MM.1S (cell line): ENCODE results near the gene TMEM270.

Experiments
- EZH2 ChIP-seq: fragments of 300-600 bp; sonication (generic); optimal IDR thresholded peaks from 2 replicates; pipeline ENCODE3; 2017; ENCODE audit warnings: low read depth, mild to moderate bottlenecking, antibody characterized with exemption, low read length, mixed read lengths
- TF ChIP-seq, protein P1 (sequence below): fragments of 300-600 bp; sonication (generic); IDR thresholded peaks from 2 replicates; pipeline ENCODE4 v1.5.1; 2016; ENCODE audit warnings: antibody characterized with exemption, low read length, mixed read lengths

DNA sequence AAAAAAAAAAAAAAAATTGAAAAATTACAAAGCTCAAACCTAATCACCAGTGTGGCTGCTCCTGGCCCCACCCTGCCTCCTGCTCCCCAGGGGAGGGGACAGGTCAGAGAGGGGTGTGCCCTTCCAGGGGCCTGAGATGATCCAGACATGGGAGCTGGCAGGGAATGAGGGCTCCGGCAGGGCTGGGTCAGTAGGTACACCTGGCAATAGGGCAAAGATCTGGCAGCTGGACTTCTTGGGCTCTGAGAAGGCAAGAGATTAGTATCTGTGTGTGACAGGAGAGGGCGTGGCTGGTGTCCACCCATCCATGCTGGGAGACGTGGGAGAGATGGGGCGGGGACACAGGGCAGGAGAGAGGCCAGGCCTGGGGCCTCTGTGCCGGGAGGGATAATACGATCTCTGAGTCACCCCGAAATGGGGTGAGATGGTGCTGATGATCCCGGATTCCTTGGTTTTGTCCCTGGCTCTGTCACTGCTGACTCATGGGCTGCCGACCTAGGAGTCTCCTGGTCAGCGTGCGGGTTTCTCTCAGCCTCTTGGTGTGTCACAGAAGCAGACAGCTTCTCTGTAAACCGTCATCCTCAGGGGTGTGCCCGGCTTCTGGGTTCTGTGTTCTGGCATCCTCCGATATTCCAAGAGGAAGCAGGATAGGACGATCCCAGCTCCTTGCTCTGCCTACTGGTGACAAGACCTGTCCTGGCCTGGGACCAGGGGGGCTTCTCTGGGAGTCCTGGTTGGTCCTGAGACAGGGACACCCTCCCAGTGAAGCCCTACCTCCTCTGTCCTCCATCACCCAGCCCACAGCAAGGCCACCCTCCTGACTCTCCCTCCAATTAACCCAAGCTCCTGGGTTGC lies 38.4 kb upstream of the TMEM270 start:
- TF ChIP-seq, protein P1, sequence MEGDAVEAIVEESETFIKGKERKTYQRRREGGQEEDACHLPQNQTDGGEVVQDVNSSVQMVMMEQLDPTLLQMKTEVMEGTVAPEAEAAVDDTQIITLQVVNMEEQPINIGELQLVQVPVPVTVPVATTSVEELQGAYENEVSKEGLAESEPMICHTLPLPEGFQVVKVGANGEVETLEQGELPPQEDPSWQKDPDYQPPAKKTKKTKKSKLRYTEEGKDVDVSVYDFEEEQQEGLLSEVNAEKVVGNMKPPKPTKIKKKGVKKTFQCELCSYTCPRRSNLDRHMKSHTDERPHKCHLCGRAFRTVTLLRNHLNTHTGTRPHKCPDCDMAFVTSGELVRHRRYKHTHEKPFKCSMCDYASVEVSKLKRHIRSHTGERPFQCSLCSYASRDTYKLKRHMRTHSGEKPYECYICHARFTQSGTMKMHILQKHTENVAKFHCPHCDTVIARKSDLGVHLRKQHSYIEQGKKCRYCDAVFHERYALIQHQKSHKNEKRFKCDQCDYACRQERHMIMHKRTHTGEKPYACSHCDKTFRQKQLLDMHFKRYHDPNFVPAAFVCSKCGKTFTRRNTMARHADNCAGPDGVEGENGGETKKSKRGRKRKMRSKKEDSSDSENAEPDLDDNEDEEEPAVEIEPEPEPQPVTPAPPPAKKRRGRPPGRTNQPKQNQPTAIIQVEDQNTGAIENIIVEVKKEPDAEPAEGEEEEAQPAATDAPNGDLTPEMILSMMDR: no peak
- no peak for TF ChIP-seq EZH2
